Nephron progenitor cell (in vitro differentiated cells): ENCODE results near the gene PACS2.

Source experiments
- DNase-seq: peaks from one replicate; pipeline ENCODE4 v3.0.0; 2021
- H3K27ac Mint-ChIP-seq: 2 replicates; pipeline ENCODE4 v1.8.0; 2021; ENCODE audit warnings: mild to moderate bottlenecking, moderate library complexity, mixed read lengths
- H3K27me3 Mint-ChIP-seq: 2 replicates; pipeline ENCODE4 v1.8.0; 2021; ENCODE audit warnings: mild to moderate bottlenecking, low read depth, mixed read lengths; ENCODE audit not compliant: poor library complexity
- H3K36me3 Mint-ChIP-seq: 2 replicates; pipeline ENCODE4 v1.8.0; 2021; ENCODE audit warnings: low read depth, mixed read lengths
- H3K4me1 Mint-ChIP-seq: 2 replicates; pipeline ENCODE4 v1.8.0; 2021; ENCODE audit warnings: mixed read lengths
- H3K4me3 Mint-ChIP-seq: 2 replicates; pipeline ENCODE4 v1.8.0; 2021; ENCODE audit warnings: mild to moderate bottlenecking, moderate library complexity, mixed read lengths
- H3K9me3 Mint-ChIP-seq: 2 replicates; pipeline ENCODE4 v1.8.0; 2021; ENCODE audit warnings: mild to moderate bottlenecking, moderate library complexity, mixed read lengths
- TF ChIP-seq, protein P1 (sequence below): fragments of 200-600 bp; sonication (generic); IDR thresholded peaks from 2 replicates; pipeline ENCODE4 v1.5.0; 2021; ENCODE audit warnings: antibody characterized with exemption

Gene PACS2

DNA sequence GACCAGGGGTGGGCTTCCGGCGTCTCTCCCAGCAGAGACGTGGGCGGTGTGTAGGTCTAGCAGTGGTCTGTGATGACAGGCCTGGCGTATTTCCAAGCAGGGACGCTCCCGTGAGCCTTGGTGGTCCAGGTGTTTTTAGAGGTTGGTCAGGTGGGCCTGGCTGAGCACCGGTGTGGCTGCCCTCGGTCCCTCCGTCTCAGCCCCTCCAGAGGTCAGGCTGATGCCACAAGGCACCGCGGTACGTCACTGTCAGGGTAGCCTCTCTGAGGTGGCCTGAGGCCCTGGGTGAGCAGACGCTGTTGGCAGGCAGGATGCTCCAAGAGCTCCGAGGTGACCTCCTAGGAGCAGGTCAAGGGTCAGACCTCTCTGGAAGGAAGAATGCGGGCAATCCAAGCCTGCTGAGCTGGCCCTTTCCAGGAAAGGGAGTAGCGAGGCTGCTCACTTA, 118.6 kb downstream of the PACS2 start:
- Mint-ChIP-seq H3K36me3 (peaks cover 84% of the 10 kb centered on the region), H3K4me1 (no peaks in the 10 kb centered on the region), H3K9me3 (peaks cover 57% of the 10 kb centered on the region), H3K4me3 (no peak overlapping the region), H3K27ac (no peak overlapping the region), H3K27me3 (peaks cover 3% of the 10 kb centered on the region)
- TF ChIP-seq, protein P1, sequence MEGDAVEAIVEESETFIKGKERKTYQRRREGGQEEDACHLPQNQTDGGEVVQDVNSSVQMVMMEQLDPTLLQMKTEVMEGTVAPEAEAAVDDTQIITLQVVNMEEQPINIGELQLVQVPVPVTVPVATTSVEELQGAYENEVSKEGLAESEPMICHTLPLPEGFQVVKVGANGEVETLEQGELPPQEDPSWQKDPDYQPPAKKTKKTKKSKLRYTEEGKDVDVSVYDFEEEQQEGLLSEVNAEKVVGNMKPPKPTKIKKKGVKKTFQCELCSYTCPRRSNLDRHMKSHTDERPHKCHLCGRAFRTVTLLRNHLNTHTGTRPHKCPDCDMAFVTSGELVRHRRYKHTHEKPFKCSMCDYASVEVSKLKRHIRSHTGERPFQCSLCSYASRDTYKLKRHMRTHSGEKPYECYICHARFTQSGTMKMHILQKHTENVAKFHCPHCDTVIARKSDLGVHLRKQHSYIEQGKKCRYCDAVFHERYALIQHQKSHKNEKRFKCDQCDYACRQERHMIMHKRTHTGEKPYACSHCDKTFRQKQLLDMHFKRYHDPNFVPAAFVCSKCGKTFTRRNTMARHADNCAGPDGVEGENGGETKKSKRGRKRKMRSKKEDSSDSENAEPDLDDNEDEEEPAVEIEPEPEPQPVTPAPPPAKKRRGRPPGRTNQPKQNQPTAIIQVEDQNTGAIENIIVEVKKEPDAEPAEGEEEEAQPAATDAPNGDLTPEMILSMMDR: no peak
- no peak for DNase-seq

DNA sequence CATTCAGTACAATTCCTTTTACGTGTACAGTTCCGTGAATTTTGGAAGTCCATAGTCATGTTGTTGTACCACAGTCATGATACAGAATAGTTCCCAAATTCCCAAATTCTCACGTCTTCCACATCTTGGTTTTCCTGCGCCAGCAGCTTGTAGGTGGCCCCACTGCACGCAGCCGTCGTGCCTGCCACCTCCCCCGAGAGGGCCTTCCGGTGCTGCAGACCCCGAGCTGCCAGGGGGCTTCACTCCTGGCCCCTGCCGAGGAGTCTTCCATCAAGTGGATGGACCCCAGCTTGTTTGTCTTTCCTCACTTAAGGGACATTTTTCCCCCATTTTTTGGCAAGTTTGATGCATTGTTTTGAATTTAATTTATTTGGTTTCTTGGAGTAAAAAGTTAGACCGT, 121.9 kb downstream of the PACS2 start:
- peaks cover 55% of the 10 kb centered on the region for H3K36me3 Mint-ChIP-seq
- TF ChIP-seq, protein P1: no peak
- H3K27me3 Mint-ChIP-seq: no peaks in the 10 kb centered on the region
- no peak overlapping the region for H3K27ac Mint-ChIP-seq
- no peaks in the 10 kb centered on the region for H3K4me1 Mint-ChIP-seq
- DNase-seq: no peak
- H3K4me3 Mint-ChIP-seq: no peak overlapping the region
- peaks cover 25% of the 10 kb centered on the region for H3K9me3 Mint-ChIP-seq

DNA sequence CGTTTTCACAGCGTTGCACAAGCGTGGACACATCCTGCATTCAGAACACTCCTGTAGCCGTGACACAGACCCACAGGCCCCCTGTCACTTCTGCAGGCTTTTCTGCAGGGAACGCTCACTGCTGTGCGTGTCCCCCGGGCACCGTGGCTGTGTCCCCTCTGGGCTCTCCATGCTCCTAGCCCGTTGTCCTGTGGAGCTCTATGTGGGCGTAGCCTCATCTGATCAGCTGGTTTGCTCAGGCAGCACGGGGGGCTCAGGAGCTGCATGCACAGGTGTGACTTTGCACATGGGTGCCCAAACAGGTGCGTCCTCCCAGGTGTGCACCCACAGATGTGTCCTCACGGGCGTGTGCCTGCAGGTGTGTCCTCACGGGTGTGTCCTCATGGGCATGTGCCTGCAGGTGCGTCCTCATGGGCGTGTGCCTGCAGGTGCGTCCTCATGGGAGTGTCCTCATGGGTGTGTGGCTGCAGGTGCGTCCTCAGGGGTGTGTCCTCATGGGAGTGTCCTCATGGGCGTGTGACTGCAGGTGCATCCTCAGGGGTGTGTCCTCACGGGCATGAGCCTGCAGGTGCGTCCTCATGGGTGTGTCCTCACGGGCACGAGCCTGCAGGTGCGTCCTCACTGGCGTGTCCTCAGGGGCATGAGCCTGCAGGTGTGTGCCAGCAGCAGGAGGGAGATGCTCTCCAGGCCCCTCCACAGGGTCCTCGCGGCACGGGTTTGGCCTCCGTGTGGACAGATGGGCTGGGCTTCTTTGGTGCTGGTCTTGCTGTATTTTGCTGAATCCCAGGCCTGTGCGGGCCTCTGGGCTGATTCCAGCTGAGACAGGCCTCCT, 122.6 kb downstream of the PACS2 start:
- H3K4me1 Mint-ChIP-seq: peaks cover 5% of the 10 kb centered on the region
- H3K9me3 Mint-ChIP-seq: peaks cover 25% of the 10 kb centered on the region
- H3K27me3 Mint-ChIP-seq: no peaks in the 10 kb centered on the region
- peaks cover 56% of the 10 kb centered on the region for H3K36me3 Mint-ChIP-seq
- H3K4me3 Mint-ChIP-seq: no peak overlapping the region
- no peak overlapping the region for H3K27ac Mint-ChIP-seq
- no peak for DNase-seq
- TF ChIP-seq, protein P1: no peak

DNA sequence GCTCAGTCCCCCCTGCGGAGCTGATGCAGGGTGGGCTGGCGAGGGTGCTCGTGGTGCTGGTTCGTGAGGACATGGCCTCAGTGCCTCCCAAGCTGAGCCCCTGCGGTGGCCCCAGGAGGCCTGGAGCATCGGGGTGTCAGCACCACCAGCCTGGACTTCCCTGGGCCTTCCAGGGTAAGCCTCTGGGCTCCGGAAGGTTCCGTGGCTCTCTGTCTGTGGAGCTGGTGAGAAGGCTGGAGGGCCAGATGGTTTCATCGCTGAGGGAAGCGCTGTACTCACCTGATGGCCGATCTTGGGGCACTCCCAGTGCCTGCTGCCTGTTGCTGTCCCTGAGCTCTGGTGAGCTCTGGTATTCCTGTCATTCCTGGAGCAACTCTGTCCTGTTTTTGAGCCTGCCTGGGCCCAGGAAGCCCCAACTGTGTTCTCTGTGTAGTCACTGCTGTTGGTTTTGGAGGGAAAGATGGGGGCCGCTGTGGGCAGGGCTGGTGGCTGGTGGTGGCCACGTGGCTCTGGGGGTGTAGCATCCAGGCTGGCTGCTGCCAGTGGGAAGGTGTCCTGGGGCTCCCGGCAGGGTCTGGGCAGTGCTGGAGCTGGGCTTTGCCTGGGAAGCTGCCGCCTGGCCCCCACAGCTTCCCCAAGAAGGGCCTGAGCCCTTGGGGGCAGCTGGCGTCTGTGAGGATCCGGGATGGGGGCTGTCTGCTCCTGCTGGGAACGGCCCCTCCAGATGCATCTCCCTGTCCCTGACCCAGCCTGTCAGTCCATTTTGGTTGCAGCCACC, 123.4 kb downstream of the PACS2 start:
- H3K4me1 Mint-ChIP-seq: peaks cover 5% of the 10 kb centered on the region
- H3K36me3 Mint-ChIP-seq: peaks cover 56% of the 10 kb centered on the region
- no peak for DNase-seq
- H3K27me3 Mint-ChIP-seq: no peaks in the 10 kb centered on the region
- H3K27ac Mint-ChIP-seq: no peak overlapping the region
- H3K9me3 Mint-ChIP-seq: peaks cover 25% of the 10 kb centered on the region
- TF ChIP-seq, protein P1: no peak
- no peak overlapping the region for H3K4me3 Mint-ChIP-seq

DNA sequence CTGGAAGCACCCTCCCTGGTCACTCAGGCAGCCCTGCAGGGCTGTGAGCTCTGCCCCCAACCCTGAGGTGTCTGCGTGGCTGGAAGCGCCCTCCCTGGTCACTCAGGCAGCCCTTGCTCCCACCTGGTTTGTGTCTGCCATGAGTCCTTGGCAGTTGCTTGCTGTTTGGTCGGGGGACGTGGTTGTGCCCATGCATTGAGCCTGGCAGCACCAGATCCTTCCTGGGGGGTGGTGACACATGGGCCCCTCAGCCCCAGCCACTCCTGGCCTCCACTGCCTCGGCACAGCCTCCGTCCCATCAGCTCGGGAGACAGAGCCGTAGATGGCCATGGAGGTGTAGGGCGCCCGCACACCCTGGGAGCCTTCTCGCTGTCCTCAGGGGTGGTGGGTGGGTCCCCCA, 124.6 kb downstream of the PACS2 start:
- H3K4me3 Mint-ChIP-seq: no peak overlapping the region
- no peak overlapping the region for H3K27ac Mint-ChIP-seq
- H3K27me3 Mint-ChIP-seq: no peaks in the 10 kb centered on the region
- TF ChIP-seq, protein P1: no peak
- peaks cover 5% of the 10 kb centered on the region for H3K4me1 Mint-ChIP-seq
- H3K9me3 Mint-ChIP-seq: peaks cover 20% of the 10 kb centered on the region
- DNase-seq: no peak
- H3K36me3 Mint-ChIP-seq: peaks cover 49% of the 10 kb centered on the region
